Ectodermal cell (in vitro differentiated cells): ENCODE measurements around the gene METTL26.

ENCODE experiments used
- H3K27ac ChIP-seq: 2 replicates; pipeline ENCODE4 v1.7.0; 2013; ENCODE audit warnings: mild to moderate bottlenecking, low read depth, low read length; ENCODE audit not compliant: insufficient read depth, poor library complexity, severe bottlenecking
- H3K27me3 ChIP-seq: 2 replicates; pipeline ENCODE4 v1.7.0; 2013; ENCODE audit warnings: mild to moderate bottlenecking, low read length; ENCODE audit not compliant: insufficient read depth, control insufficient read depth, poor library complexity, severe bottlenecking
- H3K36me3 ChIP-seq: one replicate; pipeline ENCODE4 v1.7.0; 2013; ENCODE audit warnings: low read length; ENCODE audit not compliant: control insufficient read depth, insufficient read depth
- H3K4me1 ChIP-seq: one replicate; pipeline ENCODE4 v1.7.0; 2013; ENCODE audit warnings: low read length; ENCODE audit not compliant: control insufficient read depth, insufficient read depth
- H3K4me3 ChIP-seq: 2 replicates; pipeline ENCODE4 v1.7.0; 2013; ENCODE audit warnings: low read depth, low read length, control low read depth; ENCODE audit not compliant: insufficient read depth
- H3K9me3 ChIP-seq: 2 replicates; pipeline ENCODE4 v1.7.0; 2013; ENCODE audit warnings: mild to moderate bottlenecking, low read length, moderate library complexity; ENCODE audit not compliant: control insufficient read depth
- WGBS, 2 experiments: methylation state at CpG; one replicate each; pipeline ENCODE4 v1.1.7; 2013; ENCODE audit warnings: missing lambda C conversion rate in 2 of 2; 5-methylcytosine and 5-hydroxymethylcytosine counted together

Gene METTL26

GRCh38 chr16:628321-629061 lies 7.6 kb downstream of the METTL26 start:
- H3K27me3 ChIP-seq, result no peaks in the 10 kb centered on the region
- 92 to 93% methylated on average over 33 of the region's 33 CpGs for WGBS, 2 experiments
- H3K9me3 ChIP-seq, result no peaks in the 10 kb centered on the region
- H3K4me3 ChIP-seq, result peak overlapping the region; percentile 16
- peak overlapping the region; percentile 97 for H3K27ac ChIP-seq
- peaks cover 36% of the 10 kb centered on the region for H3K4me1 ChIP-seq
- peaks cover 9% of the 10 kb centered on the region for H3K36me3 ChIP-seq

GRCh38 chr16:627454-628239 lies 8.5 kb downstream of the METTL26 start:
- Histone ChIP-seq H3K27me3 (no peaks in the 10 kb centered on the region), H3K36me3 (peaks cover 9% of the 10 kb centered on the region), H3K9me3 (no peaks in the 10 kb centered on the region), H3K4me1 (peaks cover 36% of the 10 kb centered on the region), H3K4me3 (no peak overlapping the region), H3K27ac (no peak overlapping the region)
- 93 to 94% methylated on average over 50 of the region's 50 CpGs for WGBS, 2 experiments

GRCh38 chr16:626787-627453 lies 9.2 kb downstream of the METTL26 start:
- 91% methylated on average over 29 of the region's 29 CpGs for WGBS, 2 experiments
- H3K27ac ChIP-seq, result no peak overlapping the region

DNA sequence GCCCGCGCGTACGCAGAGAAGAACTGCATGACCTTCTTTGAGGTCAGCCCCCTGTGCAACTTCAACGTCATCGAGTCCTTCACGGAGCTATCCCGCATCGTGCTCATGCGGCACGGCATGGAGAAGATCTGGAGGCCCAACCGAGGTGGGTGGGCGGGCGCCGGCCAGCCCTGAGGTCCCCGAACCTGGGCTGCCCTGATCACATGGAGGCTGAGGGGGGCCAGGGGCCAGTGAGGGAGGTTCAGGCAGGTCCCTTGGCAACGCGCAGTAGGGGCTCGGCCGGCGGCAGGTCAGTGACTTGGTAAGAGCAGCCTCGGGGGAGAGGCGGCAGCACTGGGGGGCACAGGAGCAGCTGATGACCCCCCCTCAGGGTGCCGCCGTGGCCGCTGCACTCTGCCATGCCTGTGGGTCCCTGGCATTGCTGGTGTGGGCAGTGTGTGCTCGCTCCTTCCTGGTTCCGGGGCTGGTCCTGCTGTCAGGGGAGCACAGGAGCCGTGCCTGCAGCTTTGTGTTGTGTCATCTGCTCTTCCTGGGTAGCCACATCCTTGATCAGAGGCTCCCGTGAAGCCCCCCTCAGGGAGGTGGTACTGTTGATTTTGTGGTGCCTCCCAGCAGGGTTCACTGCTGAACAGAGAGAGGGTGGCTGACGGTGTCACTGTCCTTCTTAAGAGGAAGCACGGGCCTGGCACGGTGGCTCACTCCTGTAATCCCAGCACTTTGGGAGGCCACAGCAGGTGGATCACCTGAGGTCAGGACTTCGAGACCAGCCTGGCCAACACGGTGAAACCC lies 9.9 kb downstream of the METTL26 start:
- Histone ChIP-seq H3K36me3 (peaks cover 9% of the 10 kb centered on the region), H3K27me3 (no peaks in the 10 kb centered on the region), H3K4me1 (peaks cover 29% of the 10 kb centered on the region), H3K27ac (no peak overlapping the region), H3K9me3 (no peaks in the 10 kb centered on the region), H3K4me3 (no peak overlapping the region)
- WGBS, 2 experiments, result 96% methylated on average over 35 of the region's 35 CpGs

More at GRCh38 chr16:626787-627453, 9.2 kb downstream of the METTL26 start:
- Histone ChIP-seq H3K4me1 (peaks cover 30% of the 10 kb centered on the region), H3K4me3 (no peak overlapping the region), H3K27me3 (no peaks in the 10 kb centered on the region), H3K36me3 (peaks cover 9% of the 10 kb centered on the region), H3K9me3 (no peaks in the 10 kb centered on the region)

- WGBS, 2 experiments, result 92 to 93% methylated on average over 37 of the region's 37 CpGs
- no peaks in the 10 kb centered on the region for H3K27me3 ChIP-seq
These were observed 10.8 kb downstream of the METTL26 start for GRCh38 chr16:625117-625976.

GRCh38 chr16:624526-625070 lies 11.5 kb downstream of the METTL26 start:
- Histone ChIP-seq H3K4me1 (peaks cover 19% of the 10 kb centered on the region), H3K27ac (no peak overlapping the region), H3K36me3 (peaks cover 9% of the 10 kb centered on the region), H3K4me3 (no peak overlapping the region), H3K27me3 (no peaks in the 10 kb centered on the region), H3K9me3 (no peaks in the 10 kb centered on the region)
- WGBS, 2 experiments, result 91 to 93% methylated on average over 10 of the region's 10 CpGs

More at GRCh38 chr16:625117-625976, 10.8 kb downstream of the METTL26 start:
- H3K36me3 ChIP-seq, result peaks cover 9% of the 10 kb centered on the region
- peaks cover 27% of the 10 kb centered on the region for H3K4me1 ChIP-seq
- no peaks in the 10 kb centered on the region for H3K9me3 ChIP-seq
- no peak overlapping the region for H3K27ac ChIP-seq
- no peak overlapping the region for H3K4me3 ChIP-seq

DNA sequence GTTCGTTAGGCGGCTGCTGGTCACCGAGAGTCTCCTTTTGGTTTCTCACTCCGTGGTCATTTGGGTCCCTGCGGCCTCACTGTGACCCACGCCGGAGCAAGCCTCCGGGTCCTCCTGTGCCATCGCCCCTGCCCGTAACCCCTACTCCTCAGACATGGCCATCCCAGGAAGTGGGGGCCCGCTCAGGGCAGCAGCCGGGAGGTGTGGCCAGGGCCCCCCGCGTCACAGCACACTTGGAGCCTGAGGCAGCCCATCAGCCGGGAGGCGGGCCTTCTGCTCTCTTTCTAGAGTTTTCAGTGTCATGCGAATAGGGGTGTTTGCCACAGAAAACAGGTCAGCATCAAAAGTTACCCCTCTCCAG lies 13.2 kb downstream of the METTL26 start:
- Histone ChIP-seq H3K36me3 (peaks cover 9% of the 10 kb centered on the region), H3K4me1 (peaks cover 2% of the 10 kb centered on the region), H3K9me3 (no peaks in the 10 kb centered on the region), H3K27ac (no peak overlapping the region), H3K4me3 (no peak overlapping the region), H3K27me3 (no peaks in the 10 kb centered on the region)
- 86 to 89% methylated on average over 17 of the region's 17 CpGs for WGBS, 2 experiments

DNA sequence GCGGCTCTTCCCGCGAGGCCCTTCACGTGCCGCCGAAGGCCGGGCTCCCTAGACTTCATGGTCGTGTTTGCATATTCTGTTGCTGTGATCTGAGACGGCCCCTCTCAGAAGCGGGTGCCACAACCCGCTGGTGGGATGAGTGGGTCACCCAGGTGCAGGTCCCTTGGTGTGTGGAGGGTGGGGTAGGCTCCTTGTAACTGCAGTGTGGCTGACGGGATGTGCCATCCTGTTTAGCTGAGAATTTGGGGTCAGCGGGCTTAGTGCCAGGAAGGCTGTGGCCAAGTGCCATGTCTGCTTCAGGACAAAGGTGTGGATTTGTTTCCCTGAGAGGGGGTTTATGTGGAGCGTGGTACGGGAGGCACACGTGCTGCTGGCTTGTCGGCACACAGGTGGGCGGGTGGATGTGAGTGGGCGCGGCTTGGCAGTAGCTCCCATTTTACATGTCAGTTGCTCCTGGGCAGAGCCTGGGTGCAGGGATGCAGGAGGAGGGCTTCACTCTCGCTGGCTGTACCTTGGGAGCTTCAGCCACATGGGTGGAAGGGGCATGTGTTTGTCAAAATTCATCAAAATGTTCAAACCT lies 14.5 kb downstream of the METTL26 start:
- no peak overlapping the region for H3K4me3 ChIP-seq
- H3K9me3 ChIP-seq, result no peaks in the 10 kb centered on the region
- H3K27ac ChIP-seq, result no peak overlapping the region
- 92 to 93% methylated on average over 21 of the region's 21 CpGs for WGBS, 2 experiments
- no peaks in the 10 kb centered on the region for H3K4me1 ChIP-seq
- peaks cover 4% of the 10 kb centered on the region for H3K36me3 ChIP-seq
- H3K27me3 ChIP-seq, result no peaks in the 10 kb centered on the region
